GM12872 (cell line): ENCODE results near the gene FAM120B.

Experiments
- CTCF ChIP-seq: IDR thresholded peaks from 3 replicates; pipeline ENCODE4 v1.5.1; 2011; ENCODE audit warnings: low read depth, mild to moderate bottlenecking, low read length, moderate library complexity; ENCODE audit not compliant: insufficient read depth

FAM120B gene

GRCh38 chr6:170269151-170269845, 37.3 kb upstream of the FAM120B start:
- TF ChIP-seq CTCF: no peak

GRCh38 chr6:170269846-170270541, 36.6 kb upstream of the FAM120B start:
- TF ChIP-seq CTCF: no peak

DNA sequence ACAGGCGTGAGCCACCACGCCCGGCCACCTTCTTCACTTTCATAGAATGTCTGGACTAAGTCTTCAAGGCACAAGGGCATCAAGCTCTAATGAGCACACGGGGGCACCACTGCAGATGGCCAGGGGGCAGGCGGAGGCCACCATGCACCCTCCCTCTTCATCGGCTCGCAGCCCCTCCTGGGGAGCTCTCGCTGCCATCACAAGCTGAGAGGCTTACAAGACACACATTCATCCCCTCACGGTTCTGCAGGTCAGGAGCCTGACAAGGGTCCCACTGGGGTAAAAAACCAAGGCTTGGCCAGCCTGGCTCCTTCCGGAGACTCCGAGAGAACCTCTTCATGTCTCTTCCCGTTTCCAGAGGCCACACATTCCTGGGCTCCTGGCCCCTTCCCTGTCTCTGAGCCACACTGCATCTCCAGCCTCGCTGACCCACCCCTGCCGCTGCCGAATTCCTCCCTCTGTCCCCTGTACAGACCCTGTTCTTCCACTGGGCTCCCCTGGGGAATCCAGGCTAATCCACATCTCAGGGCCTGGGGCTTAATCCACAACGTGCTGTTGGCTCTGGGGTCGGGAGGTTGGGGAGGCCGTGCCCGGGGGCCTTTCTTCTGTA, 35.5 kb upstream of the FAM120B start:
- TF ChIP-seq CTCF: no peak

- TF ChIP-seq CTCF: no peak
These were observed 34.7 kb upstream of the FAM120B start for GRCh38 chr6:170271771-170272314.

DNA sequence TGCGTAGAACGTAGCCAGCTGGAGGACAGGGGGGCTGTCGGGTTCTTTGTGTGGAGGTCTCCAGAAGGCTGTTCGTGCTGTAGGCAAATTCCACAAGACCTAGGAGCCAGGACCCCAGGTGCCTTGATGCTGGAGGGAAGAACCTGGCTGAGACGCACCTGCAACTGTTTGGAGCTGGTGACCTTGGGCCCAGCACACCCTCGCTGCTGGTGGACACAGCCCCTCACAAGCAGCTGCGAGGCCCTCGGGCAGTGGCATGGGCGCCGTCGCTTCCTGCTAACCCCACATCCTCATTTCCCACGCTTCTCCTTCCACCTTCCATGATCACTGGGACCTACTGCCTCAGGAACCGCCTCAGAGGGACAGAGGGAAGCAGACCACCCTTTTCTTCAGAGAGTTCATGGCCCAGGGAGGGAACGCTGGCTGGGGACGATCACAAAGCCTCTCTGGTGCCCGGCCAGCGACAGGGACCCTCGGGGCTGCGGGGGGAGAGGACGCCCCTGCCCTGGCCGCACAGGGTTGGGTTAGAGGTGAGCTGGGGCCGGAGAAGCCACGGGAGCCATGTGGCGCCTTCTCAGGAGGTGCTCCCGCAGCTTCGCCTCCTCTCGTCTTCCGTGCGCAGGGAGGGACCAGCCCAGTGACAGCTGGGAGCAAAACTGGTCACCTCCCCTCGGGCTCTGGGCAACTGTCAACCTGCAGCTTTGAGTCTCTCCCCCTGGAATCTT, 34.1 kb upstream of the FAM120B start:
- no peak for TF ChIP-seq CTCF

- no peak for TF ChIP-seq CTCF
These were observed 33.4 kb upstream of the FAM120B start for GRCh38 chr6:170273191-170273590.

- no peak for TF ChIP-seq CTCF
These were observed 32.9 kb upstream of the FAM120B start for GRCh38 chr6:170273681-170274080.
